Memory B cell (primary cell): ENCODE data around the gene KRT80.

Source experiments
- ATAC-seq: fragments of 150-1000 bp; cut with Tn5 transposase; 2 replicates; pipeline ENCODE4 v1.10.0; 2021; ENCODE audit warnings: low read depth, mild to moderate bottlenecking, moderate library complexity
- DNase-seq, 2 donors: peaks; one replicate each; pipeline ENCODE4 v3.0.0; 2022; ENCODE audit warnings: low spot score in 2 of 2
- H3K27ac Mint-ChIP-seq: one replicate; pipeline ENCODE4 v1.8.0; 2022; ENCODE audit warnings: mild to moderate bottlenecking, moderate library complexity, mixed read lengths
- H3K27me3 Mint-ChIP-seq: one replicate; pipeline ENCODE4 v1.8.0; 2022; ENCODE audit warnings: mixed read lengths
- H3K36me3 Mint-ChIP-seq: one replicate; pipeline ENCODE4 v1.8.0; 2022; ENCODE audit warnings: mild to moderate bottlenecking, mixed read lengths
- H3K4me1 Mint-ChIP-seq: one replicate; pipeline ENCODE4 v1.8.0; 2022; ENCODE audit warnings: mixed read lengths
- H3K4me3 Mint-ChIP-seq: one replicate; pipeline ENCODE4 v1.8.0; 2022; ENCODE audit warnings: mild to moderate bottlenecking, moderate library complexity, mixed read lengths
- H3K9me3 Mint-ChIP-seq: one replicate; pipeline ENCODE4 v1.8.0; 2022; ENCODE audit warnings: mixed read lengths

Gene KRT80

DNA sequence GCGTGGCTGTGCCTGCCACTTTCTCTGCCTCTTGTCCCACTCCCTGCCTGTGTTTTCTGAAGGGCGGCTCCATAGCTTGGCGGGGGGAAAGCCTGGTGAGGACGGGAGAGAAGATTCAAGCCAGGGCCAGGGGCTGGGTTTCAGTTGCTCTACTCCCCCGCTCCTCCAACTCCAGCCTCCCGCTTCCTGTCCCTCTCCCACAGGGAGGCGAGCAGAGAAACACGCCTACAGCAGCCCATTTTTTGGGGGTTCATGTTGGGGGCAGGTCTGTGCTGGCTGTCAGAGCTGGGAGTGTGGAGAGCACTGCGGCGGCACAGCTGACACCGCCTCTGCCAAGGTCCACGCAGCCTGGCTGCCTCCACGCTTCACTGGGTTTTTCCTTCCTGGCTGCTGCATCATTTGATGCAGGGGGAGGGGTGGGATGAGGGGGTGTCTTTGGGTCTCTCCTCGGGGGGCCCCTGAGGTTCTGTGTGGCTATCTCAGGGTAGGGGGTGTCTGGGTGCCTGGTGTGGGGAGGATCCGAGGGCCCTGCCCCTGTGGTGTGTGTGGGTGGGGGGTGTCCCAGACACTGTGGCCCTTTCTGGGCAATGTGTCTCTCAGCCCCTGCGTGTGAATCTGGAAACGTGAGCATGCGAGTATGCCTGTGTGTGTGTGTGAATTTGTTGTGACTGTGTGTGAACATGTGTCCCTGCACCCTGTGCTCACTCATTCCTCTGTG, 10.7 kb upstream of the KRT80 start:
- H3K27ac Mint-ChIP-seq: no peak overlapping the region
- no peak for DNase-seq
- ATAC-seq: no peak

DNA sequence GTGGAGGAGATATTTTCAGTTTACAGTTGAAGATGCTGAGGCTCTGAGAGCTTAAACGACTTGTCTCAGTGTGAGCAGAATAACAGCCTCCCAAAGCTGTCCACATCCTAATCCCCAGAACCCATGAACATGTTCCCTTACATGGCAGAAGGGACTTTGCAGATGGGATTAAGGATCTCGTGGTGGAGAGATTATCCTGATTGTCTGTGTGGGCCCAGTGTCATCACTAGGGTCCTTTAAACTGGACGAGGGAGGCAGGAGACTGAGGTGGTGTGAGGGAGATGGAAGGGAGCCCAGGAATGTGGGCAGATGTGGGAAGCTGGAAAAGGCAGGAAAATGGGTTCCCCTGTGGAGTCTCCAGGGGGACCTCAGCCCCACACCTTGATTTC, 9.6 kb upstream of the KRT80 start:
- Mint-ChIP-seq H3K4me3 (no peak overlapping the region), H3K27ac (no peak overlapping the region), H3K9me3 (no peaks in the 10 kb centered on the region), H3K4me1 (peaks cover 6% of the 10 kb centered on the region), H3K27me3 (peaks cover 16% of the 10 kb centered on the region), H3K36me3 (no peaks in the 10 kb centered on the region)
- DNase-seq (no peak), ATAC-seq (no peak)

More for the DNA sequence above, 10.7 kb upstream of the KRT80 start:
- H3K9me3 Mint-ChIP-seq: no peaks in the 10 kb centered on the region
- H3K27me3 Mint-ChIP-seq: peaks cover 19% of the 10 kb centered on the region
- H3K4me1 Mint-ChIP-seq: peaks cover 6% of the 10 kb centered on the region
- no peaks in the 10 kb centered on the region for H3K36me3 Mint-ChIP-seq
- no peak overlapping the region for H3K4me3 Mint-ChIP-seq

- DNase-seq (no peak), ATAC-seq (no peak)
- no peak overlapping the region for H3K27ac Mint-ChIP-seq
- H3K4me3 Mint-ChIP-seq: no peak overlapping the region
- no peaks in the 10 kb centered on the region for H3K36me3 Mint-ChIP-seq
- no peaks in the 10 kb centered on the region for H3K9me3 Mint-ChIP-seq
- H3K4me1 Mint-ChIP-seq: peaks cover 6% of the 10 kb centered on the region
- peaks cover 14% of the 10 kb centered on the region for H3K27me3 Mint-ChIP-seq
Measured at GRCh38 chr12:52200781-52201450, 9.1 kb upstream of the KRT80 start.

GRCh38 chr12:52200086-52200780, 8.4 kb upstream of the KRT80 start:
- no peak for DNase-seq
- no peak for ATAC-seq
- peaks cover 15% of the 10 kb centered on the region for H3K27me3 Mint-ChIP-seq
- H3K4me1 Mint-ChIP-seq: peaks cover 6% of the 10 kb centered on the region
- H3K36me3 Mint-ChIP-seq: no peaks in the 10 kb centered on the region
- no peak overlapping the region for H3K27ac Mint-ChIP-seq
- H3K9me3 Mint-ChIP-seq: no peaks in the 10 kb centered on the region
- H3K4me3 Mint-ChIP-seq: no peak overlapping the region

DNA sequence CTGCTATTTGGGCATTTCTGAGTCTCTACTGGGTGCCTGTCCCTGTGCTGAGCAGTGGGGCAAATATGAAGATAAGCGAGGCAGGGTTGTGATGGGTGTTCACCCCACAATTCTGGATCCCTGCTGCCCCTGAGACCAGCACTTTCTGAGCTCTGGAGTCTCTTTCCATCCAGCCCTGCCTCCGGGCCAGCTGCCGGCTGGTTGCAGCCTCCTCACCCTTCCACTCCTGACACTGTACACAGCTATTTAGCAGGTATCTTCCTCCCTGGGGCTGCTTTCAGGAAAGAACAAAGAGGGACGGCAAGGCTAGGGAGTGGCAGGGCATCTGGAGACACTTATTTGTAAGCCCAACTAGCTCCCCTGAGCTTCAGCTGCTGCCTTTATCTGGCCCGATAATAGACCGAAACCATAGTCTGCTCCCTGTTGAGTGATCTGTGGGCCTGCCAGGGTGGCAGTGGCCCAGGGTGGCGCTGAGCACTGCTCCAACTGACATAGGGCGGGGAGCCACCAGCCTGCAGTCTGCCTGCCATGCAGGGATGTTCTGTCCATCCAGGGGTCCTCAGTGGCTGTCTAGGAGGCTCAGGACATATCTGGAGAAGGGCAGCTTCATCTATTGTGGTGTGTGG, 7.6 kb upstream of the KRT80 start:
- ATAC-seq (no peak), DNase-seq (no peak)
- no peak overlapping the region for H3K27ac Mint-ChIP-seq
- H3K27me3 Mint-ChIP-seq: peaks cover 17% of the 10 kb centered on the region
- peaks cover 6% of the 10 kb centered on the region for H3K4me1 Mint-ChIP-seq
- no peaks in the 10 kb centered on the region for H3K9me3 Mint-ChIP-seq
- H3K4me3 Mint-ChIP-seq: no peak overlapping the region
- no peaks in the 10 kb centered on the region for H3K36me3 Mint-ChIP-seq

DNA sequence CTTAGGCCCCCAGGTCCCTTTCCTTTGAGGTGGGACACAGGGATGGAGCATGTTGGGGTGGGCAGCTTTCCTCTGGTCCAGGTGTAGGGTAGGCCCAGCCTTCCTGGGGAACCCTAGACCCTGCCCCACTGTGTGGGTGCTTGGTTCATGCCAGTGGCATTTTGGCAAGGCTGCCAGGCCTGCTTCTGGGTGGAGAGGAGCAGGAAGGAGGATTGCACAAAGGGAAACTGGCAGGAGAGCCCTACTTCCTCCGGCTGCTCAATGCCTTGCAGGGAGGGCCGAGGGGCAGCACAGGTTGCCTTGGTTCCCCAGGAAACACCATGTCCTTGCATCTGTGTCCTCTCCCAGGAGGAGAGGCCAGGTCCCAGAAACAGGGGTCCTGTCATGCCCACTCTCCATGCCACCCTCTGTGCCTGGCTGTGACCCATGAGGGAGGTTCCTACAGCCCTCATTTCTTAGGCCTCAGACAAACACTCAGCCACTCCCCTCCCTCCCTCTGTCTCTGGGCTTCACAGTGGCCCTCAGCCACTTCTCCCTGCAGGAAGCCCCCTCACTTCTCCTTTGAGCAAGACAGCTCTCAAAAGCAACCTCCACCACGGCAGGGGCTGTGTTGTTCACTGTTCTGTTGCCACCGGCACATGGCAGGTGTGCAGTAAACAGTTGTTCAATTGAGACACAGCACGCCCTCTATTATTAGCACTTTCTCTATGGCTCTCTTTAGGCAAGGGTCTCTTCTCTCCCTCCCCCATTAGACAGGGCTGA, 6.8 kb upstream of the KRT80 start:
- ATAC-seq: no peak
- Mint-ChIP-seq H3K9me3 (no peaks in the 10 kb centered on the region), H3K27ac (no peak overlapping the region), H3K4me1 (peaks cover 6% of the 10 kb centered on the region), H3K27me3 (peaks cover 19% of the 10 kb centered on the region), H3K36me3 (no peaks in the 10 kb centered on the region), H3K4me3 (no peak overlapping the region)
- no peak for DNase-seq

- Mint-ChIP-seq H3K27me3 (peaks cover 15% of the 10 kb centered on the region), H3K4me3 (no peak overlapping the region), H3K9me3 (no peaks in the 10 kb centered on the region), H3K4me1 (no peaks in the 10 kb centered on the region), H3K27ac (no peak overlapping the region), H3K36me3 (no peaks in the 10 kb centered on the region)
- DNase-seq: no peak
- no peak for ATAC-seq
Measured at GRCh38 chr12:52197371-52198231, 5.8 kb upstream of the KRT80 start.

DNA sequence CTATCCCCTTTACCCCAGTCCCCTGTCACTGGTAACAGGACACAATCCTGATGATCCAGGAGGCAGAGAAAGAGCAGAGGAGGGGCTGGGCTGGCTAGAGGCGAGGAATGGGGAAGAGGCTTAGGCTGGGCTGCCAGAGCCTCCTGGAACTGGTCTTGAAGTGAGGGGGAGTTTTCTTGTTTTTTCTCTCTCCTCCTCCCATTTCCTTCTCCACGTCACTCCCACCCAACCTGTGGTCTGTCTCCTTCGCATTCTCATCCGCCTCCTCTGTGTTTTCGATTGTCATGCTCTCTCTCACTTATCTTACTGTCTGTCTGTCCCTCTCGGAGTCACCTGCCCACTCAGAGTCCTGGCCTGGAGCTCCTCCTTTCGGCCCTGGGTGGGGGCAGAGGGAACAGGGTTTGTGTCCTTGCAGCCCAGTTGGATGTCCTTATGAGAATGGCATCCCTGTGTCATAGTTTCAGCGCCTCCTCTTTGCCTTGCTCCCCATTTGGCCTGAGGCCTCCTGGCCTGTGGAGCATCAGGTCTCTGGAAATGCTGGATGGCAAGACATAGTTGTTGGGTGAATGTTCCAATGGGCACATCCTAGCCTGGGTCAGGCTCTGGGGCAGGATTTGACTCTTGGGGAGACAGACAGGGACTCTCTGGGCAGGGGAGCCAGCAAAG, 3.4 kb upstream of the KRT80 start:
- Mint-ChIP-seq H3K36me3 (no peaks in the 10 kb centered on the region), H3K27me3 (peaks cover 20% of the 10 kb centered on the region), H3K4me1 (no peaks in the 10 kb centered on the region), H3K27ac (no peak overlapping the region), H3K9me3 (no peaks in the 10 kb centered on the region), H3K4me3 (no peak overlapping the region)
- DNase-seq: no peak
- ATAC-seq: no peak

- Mint-ChIP-seq H3K4me1 (no peaks in the 10 kb centered on the region), H3K9me3 (no peaks in the 10 kb centered on the region), H3K27ac (no peak overlapping the region), H3K27me3 (peaks cover 20% of the 10 kb centered on the region), H3K4me3 (no peak overlapping the region), H3K36me3 (no peaks in the 10 kb centered on the region)
- no peak for DNase-seq
- ATAC-seq: no peak
Measured at GRCh38 chr12:52193991-52194390, 2.2 kb upstream of the KRT80 start.

DNA sequence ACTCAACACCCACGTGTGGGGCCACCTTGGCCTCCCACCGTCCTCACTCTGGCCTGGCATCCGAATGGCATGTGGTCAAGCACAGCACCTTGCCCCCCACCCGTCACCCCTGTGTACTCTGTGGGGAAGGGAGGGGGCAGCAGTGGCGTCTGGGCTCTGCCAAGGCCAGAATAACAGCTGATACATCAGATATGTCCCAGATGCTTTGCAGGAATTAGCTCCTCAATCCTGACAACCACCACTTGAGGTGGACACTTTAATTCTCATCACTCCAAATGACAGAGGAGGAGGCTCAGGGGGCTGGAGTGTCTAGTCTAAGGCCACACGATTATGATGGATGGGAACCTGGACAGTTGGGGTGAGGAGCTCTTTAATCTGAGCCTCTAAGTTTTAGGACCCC, 1.7 kb upstream of the KRT80 start:
- Mint-ChIP-seq H3K4me1 (no peaks in the 10 kb centered on the region), H3K9me3 (no peaks in the 10 kb centered on the region), H3K4me3 (no peak overlapping the region), H3K27ac (no peak overlapping the region), H3K27me3 (peaks cover 22% of the 10 kb centered on the region), H3K36me3 (no peaks in the 10 kb centered on the region)
- no peak for ATAC-seq
- no peak for DNase-seq

DNA sequence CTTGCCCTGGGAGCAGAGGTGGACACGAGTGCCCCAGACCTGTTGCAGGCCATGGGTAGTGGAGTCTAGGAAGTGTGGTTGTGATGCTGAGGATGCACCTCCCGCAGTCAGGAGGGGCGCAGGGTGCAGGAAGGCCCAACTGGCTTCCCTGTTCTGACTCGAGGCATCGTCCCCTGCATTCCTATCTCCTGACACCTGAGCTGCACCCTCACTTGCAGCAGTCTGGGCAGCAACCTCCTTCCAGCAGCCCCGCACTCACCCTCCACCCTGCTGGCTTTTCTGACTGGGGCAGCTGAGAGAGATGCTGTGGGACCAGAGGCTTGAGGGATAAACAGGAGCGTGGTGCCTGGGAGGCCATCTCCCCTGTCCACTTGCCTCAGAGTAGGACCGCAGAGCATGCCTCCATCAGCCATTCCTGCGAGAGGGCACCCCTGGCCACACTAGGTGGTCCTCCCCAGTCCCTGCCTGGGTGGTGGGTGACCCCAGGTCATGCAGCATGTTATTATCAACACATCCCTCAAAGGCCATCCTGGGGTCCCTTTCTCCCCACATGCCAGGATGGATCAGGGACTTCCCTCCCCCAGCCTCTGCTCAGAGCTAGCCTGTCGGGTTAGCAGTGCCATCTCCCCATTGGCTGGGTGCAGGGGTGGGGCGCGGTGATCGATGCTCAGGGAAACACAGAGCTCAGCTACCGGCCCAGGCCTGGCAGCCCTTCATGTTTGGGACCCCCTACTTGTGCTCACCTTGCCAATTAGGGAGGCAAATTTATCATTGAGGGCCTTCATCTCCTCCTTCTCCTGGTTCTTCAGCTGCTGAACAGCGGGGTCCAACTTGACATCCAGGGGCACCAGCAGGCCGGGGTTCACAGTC, 719 bp downstream of the KRT80 start:
- H3K27ac Mint-ChIP-seq: no peak overlapping the region
- peaks cover 22% of the 10 kb centered on the region for H3K27me3 Mint-ChIP-seq
- no peak for DNase-seq
- no peaks in the 10 kb centered on the region for H3K36me3 Mint-ChIP-seq
- ATAC-seq: no peak
- no peak overlapping the region for H3K4me3 Mint-ChIP-seq
- no peaks in the 10 kb centered on the region for H3K9me3 Mint-ChIP-seq
- no peaks in the 10 kb centered on the region for H3K4me1 Mint-ChIP-seq
